Type B pancreatic cell (in vitro differentiated cells): ENCODE data around the gene WDR37. TPM values are rescaled to one million over a fixed set of nuclear protein-coding genes. Genes with fewer than 3 reads are reported as not detected.

ENCODE experiments used
- DNase-seq: peaks from one replicate; pipeline ENCODE4 v3.0.0; 2021; ENCODE audit warnings: mixed read lengths; ENCODE audit not compliant: unreplicated experiment; ENCODE audit errors: extremely low spot score
- H3K27ac Mint-ChIP-seq: 2 replicates; pipeline ENCODE4 v1.8.0; 2021; ENCODE audit warnings: mild to moderate bottlenecking, mixed read lengths
- H3K27me3 Mint-ChIP-seq: 2 replicates; pipeline ENCODE4 v1.8.0; 2021; ENCODE audit warnings: mixed read lengths
- H3K36me3 Mint-ChIP-seq: 2 replicates; pipeline ENCODE4 v1.8.0; 2021; ENCODE audit warnings: mixed read lengths
- H3K4me1 Mint-ChIP-seq: one replicate; pipeline ENCODE4 v1.8.0; 2021; ENCODE audit warnings: mixed read lengths; ENCODE audit not compliant: unreplicated experiment
- H3K4me3 Mint-ChIP-seq: 2 replicates; pipeline ENCODE4 v1.8.0; 2021; ENCODE audit warnings: mild to moderate bottlenecking, mixed read lengths
- H3K9me3 Mint-ChIP-seq: 2 replicates; pipeline ENCODE4 v1.8.0; 2021; ENCODE audit warnings: mixed read lengths
- total RNA-seq: library from RNA; stranded (reverse); gene quantifications from 2 replicates; pipeline ENCODE4 v1.2.1, GENCODE V29; 2021; ENCODE audit warnings: low replicate concordance
- TF ChIP-seq, protein P1 (sequence below): fragments of 200-600 bp; sonication (generic); conservative IDR thresholded peaks from 2 replicates; pipeline ENCODE4 v1.5.0; 2021; ENCODE audit warnings: antibody characterized with exemption, mild to moderate bottlenecking

Gene WDR37
- total RNA-seq, 1 donor from 2014 or later = 16.2 TPM

GRCh38 chr10:1123198-1123597 is 67.0 kb downstream of the WDR37 start:
- no peak overlapping the region for H3K4me3 Mint-ChIP-seq
- peaks cover 31% of the 10 kb centered on the region for H3K4me1 Mint-ChIP-seq
- TF ChIP-seq, protein P1, sequence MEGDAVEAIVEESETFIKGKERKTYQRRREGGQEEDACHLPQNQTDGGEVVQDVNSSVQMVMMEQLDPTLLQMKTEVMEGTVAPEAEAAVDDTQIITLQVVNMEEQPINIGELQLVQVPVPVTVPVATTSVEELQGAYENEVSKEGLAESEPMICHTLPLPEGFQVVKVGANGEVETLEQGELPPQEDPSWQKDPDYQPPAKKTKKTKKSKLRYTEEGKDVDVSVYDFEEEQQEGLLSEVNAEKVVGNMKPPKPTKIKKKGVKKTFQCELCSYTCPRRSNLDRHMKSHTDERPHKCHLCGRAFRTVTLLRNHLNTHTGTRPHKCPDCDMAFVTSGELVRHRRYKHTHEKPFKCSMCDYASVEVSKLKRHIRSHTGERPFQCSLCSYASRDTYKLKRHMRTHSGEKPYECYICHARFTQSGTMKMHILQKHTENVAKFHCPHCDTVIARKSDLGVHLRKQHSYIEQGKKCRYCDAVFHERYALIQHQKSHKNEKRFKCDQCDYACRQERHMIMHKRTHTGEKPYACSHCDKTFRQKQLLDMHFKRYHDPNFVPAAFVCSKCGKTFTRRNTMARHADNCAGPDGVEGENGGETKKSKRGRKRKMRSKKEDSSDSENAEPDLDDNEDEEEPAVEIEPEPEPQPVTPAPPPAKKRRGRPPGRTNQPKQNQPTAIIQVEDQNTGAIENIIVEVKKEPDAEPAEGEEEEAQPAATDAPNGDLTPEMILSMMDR = no peak
- H3K36me3 Mint-ChIP-seq = peaks cover 51% of the 10 kb centered on the region
- no peak for DNase-seq
- no peaks in the 10 kb centered on the region for H3K9me3 Mint-ChIP-seq
- H3K27ac Mint-ChIP-seq = no peak overlapping the region
- no peaks in the 10 kb centered on the region for H3K27me3 Mint-ChIP-seq

DNA sequence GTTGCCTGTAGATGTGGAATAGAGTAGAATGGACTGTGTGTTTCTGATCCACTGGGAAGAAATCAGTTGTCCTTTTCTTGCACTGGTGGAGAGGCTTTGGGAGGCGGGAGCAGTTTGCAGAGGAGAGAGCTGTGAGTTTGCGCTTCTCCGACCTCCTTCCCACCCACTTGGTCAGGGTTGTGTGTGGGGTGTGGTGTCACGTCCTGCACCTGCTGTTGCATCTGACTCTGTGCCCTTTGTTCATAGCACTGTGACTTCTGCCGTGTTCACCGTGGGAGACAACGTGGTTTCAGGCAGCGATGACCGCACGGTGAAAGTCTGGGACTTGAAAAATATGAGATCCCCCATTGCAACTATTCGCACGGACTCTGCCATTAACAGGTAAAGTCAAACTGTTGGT is 67.8 kb downstream of the WDR37 start:
- DNase-seq = no peak
- Mint-ChIP-seq H3K4me1 (peaks cover 31% of the 10 kb centered on the region), H3K4me3 (no peak overlapping the region), H3K27me3 (no peaks in the 10 kb centered on the region), H3K36me3 (peaks cover 53% of the 10 kb centered on the region), H3K27ac (no peak overlapping the region), H3K9me3 (no peaks in the 10 kb centered on the region)
- TF ChIP-seq, protein P1 = no peak

- Mint-ChIP-seq H3K36me3 (peaks cover 55% of the 10 kb centered on the region), H3K4me1 (peaks cover 31% of the 10 kb centered on the region), H3K27ac (no peak overlapping the region), H3K27me3 (no peaks in the 10 kb centered on the region), H3K9me3 (no peaks in the 10 kb centered on the region), H3K4me3 (no peak overlapping the region)
- DNase-seq = no peak
- TF ChIP-seq, protein P1 = no peak
Measured at GRCh38 chr10:1124796-1125195, 68.6 kb downstream of the WDR37 start.

DNA sequence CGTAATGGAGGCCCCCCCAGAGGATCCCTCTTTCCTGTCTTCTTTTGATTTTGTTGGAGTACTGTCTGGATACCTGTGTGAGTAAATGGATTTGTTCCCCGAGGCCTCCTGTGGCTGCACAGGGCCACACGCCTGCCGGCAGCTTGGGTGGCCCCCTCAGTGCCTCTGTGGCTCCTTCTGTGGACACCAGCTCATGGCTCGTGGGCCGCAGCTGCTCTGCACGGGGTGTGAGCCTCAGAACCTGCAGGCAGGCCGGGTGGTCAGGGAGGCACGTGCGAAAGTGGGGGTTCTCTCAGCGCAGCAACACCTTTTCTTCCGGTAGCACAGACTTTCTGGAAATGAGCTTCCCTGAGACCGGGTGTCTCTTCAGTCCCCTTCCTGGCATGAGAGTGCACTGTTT is 70.3 kb downstream of the WDR37 start:
- Mint-ChIP-seq H3K36me3 (peaks cover 66% of the 10 kb centered on the region), H3K27me3 (no peaks in the 10 kb centered on the region), H3K4me3 (no peak overlapping the region), H3K27ac (no peak overlapping the region), H3K9me3 (no peaks in the 10 kb centered on the region), H3K4me1 (peaks cover 21% of the 10 kb centered on the region)
- no peak for DNase-seq
- TF ChIP-seq, protein P1 = no peak

DNA sequence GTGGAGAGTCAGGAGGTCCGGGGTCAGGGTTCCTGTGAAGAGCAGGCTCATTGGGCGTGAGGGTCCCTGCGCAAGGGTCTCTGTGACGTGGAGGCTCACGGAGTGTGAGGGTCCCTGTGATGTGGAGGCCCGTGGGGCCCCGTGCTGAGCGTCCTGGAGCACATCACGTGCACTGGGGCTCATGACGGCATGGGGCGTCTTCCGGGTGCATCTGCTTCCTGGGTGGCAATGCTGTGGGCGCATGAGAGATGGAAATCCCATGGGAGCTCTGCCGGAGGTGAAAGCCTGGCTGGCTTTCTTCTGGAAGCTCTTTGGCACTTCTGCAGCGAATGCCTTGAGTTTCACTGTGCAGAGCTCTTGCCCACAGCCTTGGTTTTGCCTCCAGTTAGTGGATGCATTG is 71.4 kb downstream of the WDR37 start:
- TF ChIP-seq, protein P1 = no peak
- no peak overlapping the region for H3K4me3 Mint-ChIP-seq
- peaks cover 68% of the 10 kb centered on the region for H3K36me3 Mint-ChIP-seq
- peaks cover 12% of the 10 kb centered on the region for H3K4me1 Mint-ChIP-seq
- no peak overlapping the region for H3K27ac Mint-ChIP-seq
- DNase-seq = no peak
- H3K27me3 Mint-ChIP-seq = no peaks in the 10 kb centered on the region
- H3K9me3 Mint-ChIP-seq = no peaks in the 10 kb centered on the region

DNA sequence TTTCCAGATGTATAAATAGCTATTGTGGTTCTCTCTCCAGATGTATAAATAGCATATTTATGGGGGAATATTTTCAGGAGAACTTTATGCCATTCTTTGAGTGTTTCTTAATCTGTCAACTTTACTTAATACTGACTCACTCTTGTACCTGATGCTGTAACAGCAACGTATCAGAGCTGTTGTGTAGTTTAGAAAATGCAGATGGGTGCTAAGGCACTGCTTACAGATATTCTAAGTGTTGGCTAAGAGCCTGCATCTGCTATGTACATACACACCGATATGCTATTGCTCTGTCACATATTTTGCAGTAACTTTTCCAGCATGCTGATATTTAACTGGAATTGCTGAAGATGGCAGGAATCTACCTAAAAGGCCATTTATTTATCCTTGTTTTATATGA is 71.9 kb downstream of the WDR37 start:
- H3K4me3 Mint-ChIP-seq = no peak overlapping the region
- peaks cover 65% of the 10 kb centered on the region for H3K36me3 Mint-ChIP-seq
- no peaks in the 10 kb centered on the region for H3K27me3 Mint-ChIP-seq
- no peaks in the 10 kb centered on the region for H3K9me3 Mint-ChIP-seq
- DNase-seq = no peak
- H3K4me1 Mint-ChIP-seq = peaks cover 10% of the 10 kb centered on the region
- no peak overlapping the region for H3K27ac Mint-ChIP-seq
- TF ChIP-seq, protein P1 = no peak
